Kidney glomerular epithelial cell (primary cell): ENCODE results near the gene PSTPIP1.
"Not testable (repeated sequence)": the region's sequence is repeated elsewhere in the genome, so short reads cannot be mapped to it uniquely, and the experiment has no call there.

Experiments
- DNase-seq: peaks from one replicate; lab custom pipeline; 2025; lab: John Stamatoyannopoulos, UW

The PSTPIP1 gene

DNA sequence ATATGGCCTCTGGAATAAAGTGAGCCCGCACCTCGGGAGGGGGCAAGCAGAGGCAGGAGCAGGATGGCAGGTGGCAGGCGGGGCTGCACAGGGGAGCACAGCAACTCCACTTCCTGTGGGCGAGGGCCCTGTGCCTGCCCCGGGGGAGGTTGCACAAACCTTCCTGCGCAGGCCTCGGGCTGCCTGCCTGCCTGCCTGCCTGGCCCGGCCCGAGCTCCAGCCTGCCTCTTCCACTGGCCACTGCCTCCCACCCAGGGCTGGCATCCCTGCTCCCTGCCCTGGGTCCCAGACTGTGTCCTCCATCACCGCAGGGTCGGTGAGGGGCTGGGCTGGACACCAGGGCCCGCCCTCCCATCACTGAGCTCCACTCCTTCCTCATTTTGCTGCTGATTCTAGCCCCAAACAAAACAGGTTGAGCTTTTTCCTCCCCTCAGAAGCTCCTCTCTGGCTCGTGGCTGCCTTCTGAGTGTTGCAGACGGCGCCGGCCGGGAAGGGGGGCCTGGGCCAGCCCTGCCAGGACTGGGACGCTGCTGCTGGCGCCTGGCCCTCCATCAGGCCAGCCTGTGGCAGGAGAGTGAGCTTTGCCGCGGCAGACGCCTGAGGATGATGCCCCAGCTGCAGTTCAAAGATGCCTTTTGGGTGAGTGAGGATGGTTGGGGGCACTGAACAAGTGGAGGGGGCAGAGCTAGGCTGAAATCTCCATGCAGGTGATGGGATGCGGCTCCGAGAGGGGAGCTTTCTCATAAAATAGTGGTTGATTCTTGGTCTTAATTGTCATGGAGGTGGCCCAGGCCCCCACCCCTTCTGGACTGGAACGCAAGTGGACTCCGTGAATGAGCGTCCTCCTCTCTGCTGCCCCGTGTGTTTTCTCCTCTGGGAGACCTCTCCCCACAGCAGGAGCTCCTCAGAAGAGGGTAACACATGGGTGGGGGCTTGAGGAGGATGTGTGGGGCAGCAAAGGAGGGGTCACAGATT, at the start of gene PSTPIP1:
PSTPIP1 (plus strand) TSS at position 156 of the 975 bp plus-strand sequence; CDS start at position 604, 448 bp downstream.
- DNase-seq = no peak

DNA sequence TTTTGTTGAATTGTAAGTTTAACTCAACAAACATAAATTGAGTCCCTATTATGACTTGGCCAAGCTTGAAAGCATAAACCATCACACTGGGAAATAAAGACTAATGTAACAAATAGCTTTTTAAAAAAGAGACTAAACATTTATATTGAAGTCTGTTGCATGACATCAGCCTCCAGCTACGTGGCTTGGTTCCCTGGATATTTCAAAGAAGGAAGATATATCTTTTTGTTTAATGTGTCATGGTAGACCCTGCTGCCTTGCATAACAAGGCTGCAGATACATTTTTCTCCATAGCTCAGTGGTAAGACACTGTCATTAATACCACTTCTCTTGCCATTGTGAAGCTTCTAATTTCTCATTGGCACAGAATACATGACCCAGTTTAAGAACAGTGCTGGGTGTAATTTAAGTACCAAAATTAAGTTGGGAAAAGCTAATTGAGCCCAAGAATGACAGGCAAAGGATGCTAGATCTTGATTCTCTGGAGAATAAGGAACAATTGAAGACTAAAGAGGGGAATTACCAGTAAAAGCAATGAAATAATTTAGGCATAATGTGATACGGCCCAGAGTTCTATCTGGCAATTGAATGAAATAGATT, 49.3 kb upstream of the PSTPIP1 start:
- DNase-seq = no peak

DNA sequence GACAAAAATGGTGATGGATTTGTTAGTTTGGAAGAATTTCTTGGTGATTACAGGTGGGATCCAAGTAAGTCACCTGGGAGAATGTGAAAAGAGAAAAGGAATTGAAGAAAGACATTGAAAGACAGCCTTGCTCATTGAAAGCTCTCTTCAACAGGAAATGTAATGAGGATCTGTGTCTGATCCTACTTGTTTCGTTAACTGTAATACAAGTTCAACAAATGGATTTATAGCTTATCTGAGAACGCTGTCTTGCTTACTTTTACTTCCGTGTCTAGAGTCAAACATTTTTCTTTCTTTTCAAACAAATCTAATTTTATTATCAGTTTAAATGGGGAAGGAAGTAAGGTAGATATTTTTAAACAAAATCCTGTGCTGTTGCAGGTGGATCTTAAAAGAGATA, 47.5 kb upstream of the PSTPIP1 start:
- DNase-seq = no peak

DNA sequence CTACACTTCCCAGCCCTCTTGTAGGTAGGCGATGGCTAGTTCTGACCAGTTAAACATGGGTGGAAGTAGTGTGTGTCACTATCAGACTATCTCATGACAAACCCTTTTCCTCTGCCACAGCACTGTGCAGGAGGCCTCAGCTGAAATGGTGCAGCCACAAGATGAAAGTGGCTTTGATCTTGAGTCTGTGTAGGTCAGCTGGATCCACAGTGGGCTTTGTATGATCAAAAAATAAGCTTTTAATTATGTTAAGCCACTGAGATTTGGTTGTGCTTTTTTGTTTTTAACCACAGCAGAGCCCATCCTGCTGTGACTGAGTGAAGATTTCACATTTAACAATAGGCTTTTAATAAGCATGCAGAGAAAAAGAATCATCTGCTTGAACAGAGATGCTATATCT, 43.7 kb upstream of the PSTPIP1 start:
- no peak for DNase-seq

DNA sequence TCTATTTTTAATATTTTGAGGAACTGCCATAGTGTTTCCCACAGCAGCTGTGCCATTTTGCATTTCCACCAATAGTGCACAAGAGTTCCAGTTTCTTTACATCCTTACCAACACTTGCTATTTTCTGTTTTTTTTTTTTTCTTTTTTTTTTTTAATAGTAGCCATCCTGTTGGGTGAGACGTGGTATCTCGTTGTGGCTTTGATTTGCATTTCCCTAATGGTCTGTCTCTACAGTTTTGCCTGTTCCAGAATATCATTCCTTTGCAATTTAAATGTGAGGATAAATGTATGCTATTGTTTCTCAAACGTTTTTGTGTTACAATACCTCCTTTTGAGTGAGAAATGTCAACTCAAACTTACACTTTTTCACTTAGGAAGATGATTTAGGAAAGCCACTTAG, 41.0 kb upstream of the PSTPIP1 start:
- no peak for DNase-seq

DNA sequence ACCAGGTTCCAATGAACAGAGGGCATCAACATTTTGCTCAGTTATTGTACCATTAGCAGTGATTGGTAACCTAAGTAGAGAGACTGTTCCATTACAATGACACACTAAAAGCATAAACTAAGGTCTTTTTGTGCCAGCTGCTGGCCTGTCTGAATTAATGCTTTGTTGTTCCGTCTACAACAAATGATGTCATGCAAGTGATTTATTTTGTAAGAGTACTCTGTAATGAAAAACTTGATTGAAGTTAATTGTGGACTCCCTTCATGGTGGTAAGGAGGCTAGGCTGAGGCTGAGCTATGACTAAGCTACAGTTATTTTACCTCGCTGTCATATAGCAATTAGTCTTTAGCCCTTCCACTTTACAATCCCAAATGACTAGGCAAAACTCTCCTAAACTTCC, 40.2 kb upstream of the PSTPIP1 start:
- no peak for DNase-seq

DNA sequence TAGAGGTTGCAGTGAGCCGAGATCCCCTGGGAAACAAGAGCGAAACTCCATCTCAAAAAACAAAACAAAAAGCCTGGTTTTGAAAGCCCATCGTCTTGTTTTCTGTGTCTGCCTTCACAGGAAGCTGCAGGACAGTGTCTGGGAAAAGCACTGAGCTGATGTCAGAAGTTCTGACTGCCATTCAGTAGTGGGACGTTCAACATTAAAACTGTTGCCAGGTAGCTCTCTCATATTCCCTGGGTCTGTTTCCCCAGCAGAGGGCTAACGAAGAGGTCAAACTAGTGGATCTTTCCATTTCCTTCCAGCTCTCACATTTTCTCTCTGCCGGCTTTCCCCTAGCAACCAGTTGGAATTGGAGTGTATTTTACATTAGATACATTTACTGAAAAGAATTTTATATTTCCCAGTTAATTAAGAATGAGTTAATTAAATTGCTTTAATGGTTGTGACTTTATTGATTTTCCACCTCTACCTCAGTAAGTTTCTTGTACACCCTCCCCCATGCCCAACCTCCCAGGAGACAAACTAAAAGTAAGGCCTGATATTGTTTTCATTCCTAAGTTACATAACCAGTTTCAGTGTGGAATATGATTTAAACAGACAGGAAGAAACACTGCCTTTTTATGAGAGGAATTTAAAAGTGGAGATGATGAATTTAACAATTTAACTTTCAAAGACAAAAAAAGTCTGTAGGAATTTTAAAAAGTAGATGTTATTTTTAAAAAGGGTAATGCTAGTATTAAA, 33.5 kb upstream of the PSTPIP1 start:
- no peak for DNase-seq

DNA sequence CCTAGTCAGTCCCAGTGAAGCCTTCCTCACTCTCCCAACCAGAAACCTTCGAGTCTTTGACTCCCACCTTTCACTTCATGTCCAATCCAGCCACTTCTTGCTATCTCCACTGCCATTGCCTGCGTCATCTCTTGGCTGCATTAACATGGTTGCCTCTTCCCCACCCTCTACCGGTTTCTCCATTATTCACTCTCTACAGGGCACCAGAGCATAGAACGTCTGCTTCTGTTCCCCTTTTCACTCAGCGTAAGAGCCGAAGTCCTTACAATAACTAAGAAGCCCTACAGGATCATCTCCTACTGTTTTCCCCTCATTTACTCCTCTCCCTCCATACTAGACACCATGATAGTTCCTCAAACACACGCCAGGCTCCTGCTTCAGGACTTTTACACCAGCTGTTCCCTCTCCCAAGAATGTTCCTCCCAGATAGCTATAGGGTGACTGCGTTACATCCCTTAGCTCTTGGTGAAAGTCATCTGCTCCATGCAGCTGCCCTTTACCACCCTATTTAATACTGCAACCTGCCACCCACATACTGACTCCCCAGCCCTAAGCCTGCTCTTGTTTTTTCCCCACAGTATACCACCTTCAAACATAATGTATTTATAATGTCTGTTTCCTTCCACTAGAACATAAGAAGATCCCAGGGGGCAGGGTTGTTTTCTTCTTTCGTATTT, 32.5 kb upstream of the PSTPIP1 start:
- no peak for DNase-seq

DNA sequence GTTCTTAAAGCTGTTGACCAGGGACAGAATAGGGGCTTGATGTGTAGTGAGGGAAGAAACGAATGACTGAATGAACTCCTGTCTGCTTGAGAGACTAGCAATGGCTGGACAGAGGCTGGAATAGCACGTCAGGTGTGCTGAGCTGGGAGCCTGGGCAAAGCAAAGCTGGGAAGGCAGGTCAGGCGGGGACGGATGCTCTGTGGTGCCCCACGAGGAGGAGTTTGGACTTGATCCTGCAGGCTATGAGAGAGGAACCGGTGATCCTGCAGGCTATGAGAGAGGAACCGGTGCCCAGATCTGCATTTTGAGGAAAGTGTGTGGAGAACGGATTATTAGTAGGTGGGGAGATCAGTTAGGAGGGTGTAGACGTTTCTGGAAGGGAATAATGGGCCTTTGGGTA, 31.3 kb upstream of the PSTPIP1 start:
- peak; percentile 36 for DNase-seq

DNA sequence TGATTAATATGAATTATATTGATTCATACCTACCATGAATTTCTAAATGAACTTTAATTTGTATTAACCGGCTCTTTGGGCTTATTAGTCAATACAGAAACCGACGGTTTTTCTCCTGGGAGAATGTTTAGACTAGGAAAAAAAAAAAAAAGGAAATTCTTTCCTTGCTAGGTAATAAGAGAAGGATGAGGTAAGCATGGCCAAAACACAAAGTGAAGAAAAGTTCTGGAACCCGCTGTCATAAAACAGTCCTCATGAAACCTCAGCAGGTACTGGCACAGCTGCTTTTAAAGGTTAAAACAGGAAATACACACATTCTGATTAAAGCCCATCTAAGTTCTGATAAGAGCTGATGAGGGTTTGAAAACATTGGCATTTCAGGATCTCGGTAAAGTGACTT, 30.8 kb upstream of the PSTPIP1 start:
- peak; percentile 58 for DNase-seq

DNA sequence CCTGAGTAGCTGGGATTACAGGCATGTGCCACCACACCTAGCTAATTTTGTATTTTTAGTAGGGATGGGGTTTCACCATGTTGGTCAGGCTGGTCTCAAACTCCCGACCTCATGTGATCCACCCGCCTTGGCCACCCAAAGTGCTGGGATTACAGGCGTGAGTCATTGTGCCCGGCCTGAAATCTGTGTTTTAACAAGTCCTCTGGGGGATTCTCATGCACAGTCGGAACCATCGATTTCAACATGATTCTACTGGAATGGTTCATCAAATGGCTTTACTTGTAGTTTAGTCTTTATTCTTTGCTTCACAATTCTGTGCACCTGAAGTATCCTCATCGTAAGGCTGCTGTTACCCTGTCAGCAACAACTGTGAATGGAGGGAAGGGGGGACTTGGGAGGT, 28.9 kb upstream of the PSTPIP1 start:
- DNase-seq = not testable (repeated sequence)

DNA sequence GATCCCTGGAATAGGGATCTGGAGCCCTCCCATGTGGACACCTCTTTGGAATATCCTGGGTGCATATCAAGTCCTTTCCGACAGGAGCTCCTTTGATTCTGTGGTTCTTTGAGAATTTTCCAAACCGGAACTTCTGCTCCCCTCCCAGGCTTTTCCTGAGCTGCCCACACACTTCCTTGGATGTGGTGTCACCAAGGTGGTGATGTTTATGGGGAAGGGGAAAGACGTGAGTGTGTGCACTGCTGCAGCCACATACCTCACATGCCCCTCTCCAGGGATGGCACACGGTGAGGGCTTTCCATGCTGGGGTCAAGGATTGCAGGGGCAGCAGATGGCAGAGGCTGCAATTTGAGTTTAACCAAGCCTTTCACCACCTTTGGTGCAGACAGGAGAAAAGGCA, 27.9 kb upstream of the PSTPIP1 start:
- DNase-seq = no peak

DNA sequence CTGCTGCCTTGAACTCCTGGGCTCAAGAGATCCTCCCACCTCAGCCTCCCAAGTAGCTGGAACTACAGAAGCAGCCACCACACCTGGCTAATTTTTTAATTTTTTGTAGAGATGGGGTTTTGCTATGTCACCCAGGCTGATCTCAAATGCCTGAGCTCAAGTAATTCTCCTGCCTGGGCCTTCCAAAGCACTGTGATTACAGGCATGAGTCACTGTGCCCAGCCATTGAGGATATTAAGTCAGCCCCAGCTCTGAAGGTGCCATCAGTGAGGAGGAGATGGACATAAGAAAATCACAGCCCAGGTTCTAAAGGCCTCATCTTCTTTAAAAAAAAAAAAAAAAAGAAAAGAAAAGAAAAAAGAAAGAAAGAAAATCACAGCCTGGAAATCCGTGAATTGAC, 26.6 kb upstream of the PSTPIP1 start:
- DNase-seq = peak; percentile 4

DNA sequence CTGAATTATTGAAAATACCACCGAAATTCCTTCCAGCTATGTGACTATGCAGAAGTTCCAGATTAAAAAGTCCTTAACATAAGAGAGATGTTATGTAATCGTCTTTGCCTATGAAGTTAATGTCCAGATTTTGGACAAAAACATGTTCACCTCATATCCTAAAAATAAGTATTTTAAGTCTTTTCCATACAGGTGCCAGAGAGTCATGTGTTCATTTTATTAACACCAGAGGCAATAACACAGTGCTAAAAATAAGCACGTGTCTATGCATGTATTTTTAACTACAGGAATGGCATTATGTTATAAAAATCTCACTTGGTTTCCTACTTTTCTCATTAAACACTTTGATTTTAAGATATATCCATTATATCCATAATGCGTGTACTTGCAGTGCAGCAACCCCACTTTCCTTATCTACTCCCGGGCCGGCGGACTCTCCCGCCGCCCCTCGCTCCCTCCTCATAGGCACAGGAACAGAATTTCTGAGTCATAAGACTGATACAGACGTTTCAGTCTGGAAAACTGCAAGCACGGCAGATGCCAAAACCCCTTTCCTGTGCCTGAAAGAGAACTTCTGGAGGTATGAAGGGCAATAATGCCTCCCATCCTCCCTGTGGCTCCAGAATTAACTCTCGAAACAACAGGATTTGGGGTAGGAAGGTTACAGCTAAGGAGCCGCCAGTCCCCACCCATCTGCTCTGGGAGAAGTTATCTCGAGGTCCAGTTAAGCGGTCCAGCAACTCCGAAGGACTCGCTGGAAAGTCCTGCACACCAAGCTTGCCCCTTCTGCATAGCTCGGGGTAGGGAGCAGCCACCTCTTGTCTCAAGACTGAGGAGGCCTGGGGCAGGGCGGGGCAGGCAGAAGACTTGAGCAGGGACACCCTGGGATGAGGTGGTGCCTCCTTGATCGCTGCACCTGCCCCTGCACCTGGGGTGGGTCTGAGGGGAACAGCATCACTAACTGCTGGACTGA, 22.3 kb upstream of the PSTPIP1 start:
- no peak for DNase-seq

DNA sequence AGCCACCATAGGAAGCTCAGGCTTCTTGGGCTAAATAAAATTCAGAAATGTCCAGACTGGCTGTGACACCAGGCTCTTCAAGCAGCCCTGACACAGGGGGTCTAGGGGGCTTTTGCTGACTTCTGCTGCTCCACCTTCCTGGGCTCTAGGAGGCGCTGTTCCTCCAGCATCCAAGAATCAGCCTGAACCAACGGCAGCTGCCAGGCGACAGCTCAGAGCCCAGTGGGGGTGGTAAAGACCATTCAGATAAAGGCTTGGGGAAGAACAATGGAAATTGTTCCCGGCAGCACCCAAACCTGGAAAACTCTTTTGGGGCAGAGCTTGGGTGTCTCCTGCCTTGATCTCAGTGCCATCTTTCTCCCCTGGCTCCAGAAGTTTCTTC, 21.6 kb upstream of the PSTPIP1 start:
- no peak for DNase-seq

DNA sequence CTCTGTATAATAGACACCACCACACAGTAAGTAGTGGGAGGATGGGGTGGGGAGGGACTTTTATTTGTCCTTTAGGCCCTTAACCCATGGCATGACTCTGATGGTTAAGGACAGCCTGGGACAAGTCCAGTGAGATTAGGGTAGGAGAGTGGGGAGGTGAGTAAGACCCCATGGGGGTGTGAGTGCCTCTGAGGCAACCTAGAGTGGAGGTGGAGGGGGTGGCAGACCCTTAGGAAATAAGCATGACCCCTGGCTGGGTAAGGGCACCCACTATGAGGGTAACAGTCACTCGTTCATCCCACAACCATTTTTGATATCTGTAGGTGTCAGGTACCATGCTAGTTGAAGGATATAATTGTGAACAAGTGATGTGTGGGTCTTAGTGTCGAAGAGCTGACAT, 21.0 kb upstream of the PSTPIP1 start:
- DNase-seq = no peak

DNA sequence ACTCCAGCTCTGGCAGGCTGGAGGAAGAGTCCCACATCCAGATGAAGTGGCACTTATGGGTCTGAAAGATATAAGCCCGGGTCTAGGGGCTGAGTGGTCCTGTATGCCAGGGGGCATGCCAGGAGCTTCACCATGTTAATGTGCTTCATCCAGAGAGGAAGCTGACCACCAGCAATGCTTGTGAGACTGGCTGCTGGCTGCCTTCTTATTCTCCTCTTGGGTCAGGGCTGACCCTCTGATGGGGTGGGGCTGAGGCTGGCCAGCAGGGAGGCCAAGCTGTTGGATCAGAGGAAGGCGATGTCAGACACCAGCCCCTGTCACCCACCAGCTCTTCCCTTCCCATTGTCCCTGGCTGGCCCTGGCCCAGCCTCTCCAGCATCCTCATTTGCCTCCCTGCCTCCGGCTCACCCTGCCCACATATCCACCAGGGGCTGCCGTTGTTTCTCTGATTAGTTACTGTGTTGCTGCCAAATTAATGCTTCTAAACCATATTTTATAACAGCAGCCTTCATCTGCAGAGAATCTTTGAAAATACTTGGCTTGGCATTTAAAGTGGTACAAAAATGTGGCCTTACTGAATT, 20.4 kb upstream of the PSTPIP1 start:
- DNase-seq = no peak

DNA sequence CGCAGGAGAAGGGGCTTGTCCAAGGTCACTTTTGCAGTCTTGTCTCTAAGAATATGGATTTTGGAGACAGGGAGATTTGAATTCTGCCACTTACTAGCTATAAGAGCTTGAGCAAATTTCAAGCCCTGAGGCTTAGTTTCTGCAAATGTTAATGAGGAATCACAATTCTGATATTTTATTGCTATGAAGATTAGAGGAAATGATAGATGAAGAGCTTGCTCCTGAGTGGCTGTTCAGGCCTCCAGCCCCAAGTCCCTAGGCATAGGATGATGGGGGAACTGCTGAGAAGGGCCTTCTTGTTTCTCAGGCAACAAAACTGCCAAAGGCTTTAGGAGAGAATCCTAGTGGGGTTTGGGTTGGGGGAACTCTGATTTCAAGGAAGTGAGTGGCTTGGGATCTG, 18.8 kb upstream of the PSTPIP1 start:
- DNase-seq = no peak

DNA sequence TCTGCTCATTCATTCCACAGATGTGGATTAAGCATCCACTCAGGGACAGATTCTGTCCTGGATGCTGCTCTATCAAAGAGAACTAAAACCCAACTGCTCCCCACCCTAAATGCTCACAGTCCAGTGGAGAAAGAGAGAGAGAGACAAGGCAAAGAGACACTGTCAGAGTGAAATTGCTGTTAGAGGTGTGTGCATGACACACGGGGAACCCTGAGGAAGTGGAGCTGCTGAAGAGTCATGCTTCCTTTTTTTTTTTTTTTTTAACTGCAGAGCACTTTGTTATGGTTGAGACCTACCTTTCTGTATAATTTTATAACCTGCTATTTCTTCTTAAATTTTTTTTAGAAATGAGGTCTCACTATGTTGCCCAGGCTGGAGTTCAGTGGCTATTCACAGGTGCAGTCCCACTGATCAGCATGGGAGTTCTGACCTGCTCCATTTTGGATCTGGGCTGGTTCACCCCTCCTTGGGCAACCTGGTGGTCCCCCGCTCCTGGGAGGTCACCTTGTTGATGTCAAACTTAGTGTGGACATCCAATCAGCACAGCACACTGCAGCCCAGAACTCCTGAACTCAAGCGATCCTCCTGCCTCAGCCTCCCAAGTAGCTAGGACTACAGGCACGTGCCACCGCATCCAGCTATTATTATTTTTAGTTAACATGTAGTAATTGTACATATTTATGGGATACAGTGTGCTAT, 18.2 kb upstream of the PSTPIP1 start:
- no peak for DNase-seq
